Measurements from ENCODE around the gene CACNA1B.

- TF ChIP-seq RCOR1 (IDR thresholded peaks at IDR 0.05; ENCODE audit: low read depth, low read length) (no peak), JUN (IDR thresholded peaks at IDR 0.05) (no peak), REST (IDR thresholded peaks at IDR 0.05) (no peak), ZC3H11A (IDR thresholded peaks at IDR 0.05) (no peak), CTCF (IDR thresholded peaks at IDR 0.05) (no peak), ELK1 (IDR thresholded peaks at IDR 0.05; ENCODE audit: low read depth, low read length) (no peak)
Observed at GRCh38 chr9:138111607-138112006, 234.0 kb downstream of the CACNA1B start.
